ENCODE data around the gene GOLT1B. TPM values are rescaled to one million over a fixed set of nuclear protein-coding genes. Genes with fewer than 3 reads are reported as not detected.
A peak's percentile ranks its signal among the peaks of the same experiment; 100 is the strongest.

Gene GOLT1B
- total RNA-seq, 1 experiment from 2014 or later: 72.6 TPM

GRCh38 chr12:21500786-21501257, 767 bp upstream of the GOLT1B start:
- no peak for DNase-seq (ENCODE audit: low read depth in 1 of 2, low spot score in 2 of 2)
- Histone ChIP-seq H3K4me3 (peak overlapping the region; percentile 79), H3K4me1 (replicated peaks) (peaks cover 13% of the 10 kb centered on the region), H3K27me3 (replicated peaks) (no peaks in the 10 kb centered on the region), H3K27ac (peak overlapping the region; percentile 81), H3K9me3 (replicated peaks) (no peaks in the 10 kb centered on the region), H3K36me3 (peaks cover 36% of the 10 kb centered on the region)

- Histone ChIP-seq H3K4me1 (replicated peaks) (peaks cover 13% of the 10 kb centered on the region), H3K36me3 (peaks cover 23% of the 10 kb centered on the region), H3K4me3 (peak overlapping the region; percentile 79), H3K27ac (peak overlapping the region; percentile 81), H3K9me3 (replicated peaks) (no peaks in the 10 kb centered on the region), H3K27me3 (replicated peaks) (no peaks in the 10 kb centered on the region)
- DNase-seq (ENCODE audit: low read depth in 1 of 2, low spot score in 2 of 2): peak; percentile 42 to 46
These were observed 541 bp downstream of the GOLT1B start for GRCh38 chr12:21502164-21502496.

- Histone ChIP-seq H3K4me3 (peak overlapping the region; percentile 79), H3K27ac (no peak overlapping the region), H3K9me3 (replicated peaks) (no peaks in the 10 kb centered on the region), H3K36me3 (peaks cover 20% of the 10 kb centered on the region), H3K27me3 (replicated peaks) (no peaks in the 10 kb centered on the region), H3K4me1 (replicated peaks) (peaks cover 13% of the 10 kb centered on the region)
- DNase-seq (ENCODE audit: low read depth in 1 of 2, low spot score in 2 of 2): no peak
These were observed 1.3 kb downstream of the GOLT1B start for GRCh38 chr12:21502872-21503271.

GRCh38 chr12:21505888-21506287, 4.3 kb downstream of the GOLT1B start:
- no peak for DNase-seq (ENCODE audit: low read depth in 1 of 2, low spot score in 2 of 2)
- Histone ChIP-seq H3K4me3 (no peak overlapping the region), H3K4me1 (replicated peaks) (peaks cover 7% of the 10 kb centered on the region), H3K9me3 (replicated peaks) (no peaks in the 10 kb centered on the region), H3K36me3 (peaks cover 23% of the 10 kb centered on the region), H3K27me3 (replicated peaks) (no peaks in the 10 kb centered on the region), H3K27ac (no peak overlapping the region)

- no peak overlapping the region for H3K27ac ChIP-seq
- no peaks in the 10 kb centered on the region for H3K27me3 ChIP-seq (replicated peaks)
- no peak for DNase-seq (ENCODE audit: low read depth in 1 of 2, low spot score in 2 of 2)
- H3K36me3 ChIP-seq: peaks cover 25% of the 10 kb centered on the region
- H3K9me3 ChIP-seq (replicated peaks): no peaks in the 10 kb centered on the region
- H3K4me3 ChIP-seq: no peak overlapping the region
- peaks cover 2% of the 10 kb centered on the region for H3K4me1 ChIP-seq (replicated peaks)
These were observed 6.3 kb downstream of the GOLT1B start for GRCh38 chr12:21507849-21508248.

GRCh38 chr12:21509768-21510167, 8.2 kb downstream of the GOLT1B start:
- no peak overlapping the region for H3K27ac ChIP-seq
- no peaks in the 10 kb centered on the region for H3K27me3 ChIP-seq (replicated peaks)
- no peak overlapping the region for H3K4me3 ChIP-seq
- no peak for DNase-seq (ENCODE audit: low read depth in 1 of 2, low spot score in 2 of 2)
- peaks cover 34% of the 10 kb centered on the region for H3K36me3 ChIP-seq
- no peaks in the 10 kb centered on the region for H3K4me1 ChIP-seq (replicated peaks)
- no peaks in the 10 kb centered on the region for H3K9me3 ChIP-seq (replicated peaks)

- Histone ChIP-seq H3K9me3 (replicated peaks) (no peaks in the 10 kb centered on the region), H3K4me3 (no peak overlapping the region), H3K27me3 (replicated peaks) (no peaks in the 10 kb centered on the region), H3K36me3 (peaks cover 29% of the 10 kb centered on the region), H3K27ac (no peak overlapping the region), H3K4me1 (replicated peaks) (no peaks in the 10 kb centered on the region)
- DNase-seq (ENCODE audit: low read depth in 1 of 2, low spot score in 2 of 2): no peak
These were observed 14.7 kb downstream of the GOLT1B start for GRCh38 chr12:21516281-21516680.

GRCh38 chr12:21518451-21518850, 16.9 kb downstream of the GOLT1B start:
- H3K27ac ChIP-seq: no peak overlapping the region
- H3K36me3 ChIP-seq: peaks cover 24% of the 10 kb centered on the region
- no peak for DNase-seq (ENCODE audit: low read depth in 1 of 2, low spot score in 2 of 2)
- H3K27me3 ChIP-seq (replicated peaks): no peaks in the 10 kb centered on the region
- no peaks in the 10 kb centered on the region for H3K4me1 ChIP-seq (replicated peaks)
- H3K9me3 ChIP-seq (replicated peaks): no peaks in the 10 kb centered on the region
- H3K4me3 ChIP-seq: no peak overlapping the region

GRCh38 chr12:21521541-21521940, 20.0 kb downstream of the GOLT1B start:
- no peaks in the 10 kb centered on the region for H3K4me1 ChIP-seq (replicated peaks)
- H3K4me3 ChIP-seq: no peak overlapping the region
- peaks cover 12% of the 10 kb centered on the region; the same call in 1 of the 2 replicates for H3K27me3 ChIP-seq (replicated peaks)
- no peaks in the 10 kb centered on the region for H3K9me3 ChIP-seq (replicated peaks)
- no peak for DNase-seq (ENCODE audit: low read depth in 1 of 2, low spot score in 2 of 2)
- H3K36me3 ChIP-seq: 0 out of 2 replicates have a peak, but pooled peaks cover 5% of the 10 kb centered on the region
- H3K27ac ChIP-seq: no peak overlapping the region

GRCh38 chr12:21523148-21523547, 21.6 kb downstream of the GOLT1B start:
- Histone ChIP-seq H3K36me3 (no peaks in the 10 kb centered on the region), H3K4me3 (no peak overlapping the region), H3K4me1 (replicated peaks) (0 out of 2 replicates have a peak, but pooled peaks cover 3% of the 10 kb centered on the region), H3K27me3 (replicated peaks) (peaks cover 25% of the 10 kb centered on the region), H3K9me3 (replicated peaks) (no peaks in the 10 kb centered on the region), H3K27ac (no peak overlapping the region)
- DNase-seq (ENCODE audit: low read depth in 1 of 2, low spot score in 2 of 2): no peak

GRCh38 chr12:21526053-21526452, 24.5 kb downstream of the GOLT1B start, which contains the start of gene SPX:
TSS of gene SPX (plus strand) at chr12:21526296. CDS start at chr12:21526473, 177 bp downstream.
- Histone ChIP-seq H3K4me1 (replicated peaks) (0 out of 2 replicates have a peak, but pooled peaks cover 5% of the 10 kb centered on the region), H3K4me3 (no peak within 1 kb of the TSS), H3K36me3 (no peaks in the 10 kb centered on the region), H3K27ac (no peak within 1 kb of the TSS), H3K27me3 (replicated peaks) (peaks cover 35% of the 10 kb centered on the region), H3K9me3 (replicated peaks) (no peaks in the 10 kb centered on the region)
- DNase-seq (ENCODE audit: low read depth in 1 of 2, low spot score in 2 of 2): no peak

GRCh38 chr12:21526721-21527345, 25.2 kb downstream of the GOLT1B start:
- H3K27ac ChIP-seq: no peak overlapping the region
- H3K36me3 ChIP-seq: no peaks in the 10 kb centered on the region
- H3K4me3 ChIP-seq: no peak overlapping the region
- peaks cover 35% of the 10 kb centered on the region for H3K27me3 ChIP-seq (replicated peaks)
- 0 out of 2 replicates have a peak, but pooled peaks cover 5% of the 10 kb centered on the region for H3K4me1 ChIP-seq (replicated peaks)
- no peaks in the 10 kb centered on the region for H3K9me3 ChIP-seq (replicated peaks)
- no peak for DNase-seq (ENCODE audit: low read depth in 1 of 2, low spot score in 2 of 2)

- Histone ChIP-seq H3K36me3 (no peaks in the 10 kb centered on the region), H3K27ac (no peak overlapping the region), H3K27me3 (replicated peaks) (peaks cover 35% of the 10 kb centered on the region), H3K4me3 (peak overlapping the region; percentile 37), H3K4me1 (replicated peaks) (0 out of 2 replicates have a peak, but pooled peaks cover 5% of the 10 kb centered on the region), H3K9me3 (replicated peaks) (no peaks in the 10 kb centered on the region)
- peak; percentile 44 to 53 for DNase-seq (ENCODE audit: low read depth in 1 of 2, low spot score in 2 of 2)
These were observed 26.0 kb downstream of the GOLT1B start for GRCh38 chr12:21527451-21528180.

GRCh38 chr12:21528953-21529352, 27.4 kb downstream of the GOLT1B start:
- no peak overlapping the region for H3K27ac ChIP-seq
- no peak for DNase-seq (ENCODE audit: low read depth in 1 of 2, low spot score in 2 of 2)
- 0 out of 2 replicates have a peak, but pooled peaks cover 5% of the 10 kb centered on the region for H3K4me1 ChIP-seq (replicated peaks)
- no peaks in the 10 kb centered on the region for H3K36me3 ChIP-seq
- H3K4me3 ChIP-seq: no peak overlapping the region
- H3K27me3 ChIP-seq (replicated peaks): peaks cover 35% of the 10 kb centered on the region
- no peaks in the 10 kb centered on the region for H3K9me3 ChIP-seq (replicated peaks)
